ENCODE measurements around the gene ABHD17A.
A peak's percentile ranks its signal among the peaks of the same experiment; 100 is the strongest.

Gene ABHD17A

DNA sequence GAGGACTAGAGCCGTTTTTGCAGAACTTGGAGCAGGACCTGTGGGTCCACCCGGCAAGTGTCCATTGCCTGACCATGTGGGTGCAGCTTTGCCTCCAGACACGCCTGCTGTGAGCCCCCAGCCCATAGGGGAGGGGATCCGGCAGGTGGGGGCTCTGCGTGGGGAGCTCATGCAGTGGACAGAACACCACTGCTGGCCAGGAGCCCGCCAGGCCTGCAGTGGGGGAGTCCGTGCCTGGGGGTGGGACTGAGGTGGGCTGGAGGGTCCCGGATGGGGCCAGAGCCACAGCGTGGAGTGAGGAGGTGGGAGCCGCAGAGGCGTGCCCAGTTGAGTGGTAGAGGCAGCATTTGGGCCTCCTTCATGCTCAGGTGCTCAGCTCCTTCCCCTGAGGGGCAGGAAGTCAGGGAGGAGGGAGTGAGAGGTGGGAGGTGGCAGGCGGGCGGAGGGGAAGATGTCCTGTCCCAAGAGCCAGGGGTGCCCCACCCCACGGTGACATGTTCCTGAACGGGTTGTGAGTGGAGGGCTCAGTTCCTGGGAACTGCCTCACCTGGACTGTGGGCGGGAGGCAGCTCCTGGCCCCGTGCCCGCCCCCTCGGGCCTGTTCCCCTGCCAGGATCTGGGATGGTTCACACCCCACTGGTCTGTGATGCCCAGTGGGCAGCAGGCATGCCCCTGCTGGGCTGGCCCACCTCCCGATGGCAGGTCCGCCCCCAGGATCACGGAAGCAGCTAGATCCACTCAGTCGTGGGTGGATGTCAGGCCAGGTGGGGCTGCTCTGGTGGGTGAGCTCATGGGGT, 28.7 kb upstream of the ABHD17A start:
- Histone ChIP-seq H3K4me3 (ENCODE audit: low read depth, low read length) (no peak overlapping the region), H3K27ac (no peak overlapping the region), H3K36me3 (replicated peaks) (peaks cover 34% of the 10 kb centered on the region), H3K27me3 (replicated peaks) (no peaks in the 10 kb centered on the region)
- TF ChIP-seq CTCF (IDR thresholded peaks at IDR 0.05; ENCODE audit: low read depth, low read length, missing control alignments): no peak
- no peak for DNase-seq
- in situ Hi-C loops (cut with HindIII; ENCODE audit: low pct_ligation_motif_present, low sequenced_read_pairs): no loop called here

DNA sequence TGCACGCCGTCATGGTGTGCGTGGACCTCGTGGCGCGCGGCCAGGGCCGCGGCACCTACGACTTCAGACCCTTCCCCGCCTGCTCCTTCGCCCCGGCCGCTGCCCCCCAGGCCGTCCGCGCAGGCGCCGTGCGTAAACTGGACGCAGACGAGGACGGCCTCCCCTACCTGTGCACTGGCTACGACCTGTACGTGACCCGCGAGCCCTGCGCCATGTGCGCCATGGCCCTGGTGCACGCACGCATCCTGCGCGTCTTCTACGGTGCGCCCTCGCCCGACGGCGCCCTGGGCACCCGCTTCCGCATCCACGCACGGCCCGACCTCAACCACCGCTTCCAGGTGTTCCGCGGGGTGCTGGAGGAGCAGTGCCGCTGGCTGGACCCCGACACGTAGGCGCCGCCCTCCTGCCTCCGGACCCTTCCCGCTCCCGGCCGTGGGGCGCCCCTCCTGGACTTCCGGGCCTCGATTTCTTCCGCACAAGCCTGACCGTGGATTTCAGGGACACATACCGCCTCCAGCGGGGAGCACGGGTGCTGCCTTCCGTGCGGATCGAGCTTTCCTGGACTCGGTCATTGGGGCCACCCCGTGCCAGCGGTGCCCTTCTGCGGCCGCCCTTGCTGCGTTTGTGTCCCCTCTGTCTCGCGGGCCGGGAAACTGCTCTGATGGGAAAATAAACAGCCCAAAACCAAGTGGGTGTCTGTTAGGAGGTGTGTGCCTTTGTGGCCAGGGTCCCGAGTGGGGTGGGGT, 27.6 kb upstream of the ABHD17A start:
- DNase-seq: no peak
- H3K4me3 ChIP-seq (ENCODE audit: low read depth, low read length): no peak overlapping the region
- H3K27ac ChIP-seq: no peak overlapping the region
- H3K36me3 ChIP-seq (replicated peaks): peaks cover 26% of the 10 kb centered on the region
- in situ Hi-C loops (cut with HindIII; ENCODE audit: low pct_ligation_motif_present, low sequenced_read_pairs): no loop called here
- TF ChIP-seq CTCF (IDR thresholded peaks at IDR 0.05; ENCODE audit: low read depth, low read length, missing control alignments): no peak
- H3K27me3 ChIP-seq (replicated peaks): no peaks in the 10 kb centered on the region

GRCh38 chr19:1911995-1912394, 26.7 kb upstream of the ABHD17A start:
- no peak for TF ChIP-seq CTCF (IDR thresholded peaks at IDR 0.05; ENCODE audit: low read depth, low read length, missing control alignments)
- Histone ChIP-seq H3K4me3 (ENCODE audit: low read depth, low read length) (no peak overlapping the region), H3K36me3 (replicated peaks) (peaks cover 22% of the 10 kb centered on the region), H3K27ac (no peak overlapping the region), H3K27me3 (replicated peaks) (no peaks in the 10 kb centered on the region)
- DNase-seq: no peak
- in situ Hi-C loops (cut with HindIII; ENCODE audit: low pct_ligation_motif_present, low sequenced_read_pairs): no loop called here

DNA sequence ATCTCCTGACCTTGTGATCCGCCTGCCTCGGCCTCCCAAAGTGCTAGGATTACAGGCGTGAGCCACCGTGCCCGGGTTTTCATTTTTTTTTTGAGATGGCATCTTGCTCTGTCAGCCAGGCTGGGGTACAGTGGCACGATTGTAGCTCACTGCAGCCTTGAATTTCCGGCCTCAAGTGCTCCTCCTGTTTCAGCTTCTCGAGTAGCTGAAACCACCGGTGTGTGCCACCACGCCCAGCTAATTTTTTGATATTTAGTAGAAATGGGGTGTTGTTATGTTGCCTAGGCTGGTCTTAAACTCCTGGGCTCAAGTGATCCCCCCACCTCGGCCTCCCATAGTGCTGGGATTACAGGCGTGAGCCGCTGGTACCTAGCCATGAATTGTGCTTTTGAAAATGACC, 25.8 kb upstream of the ABHD17A start:
- H3K27ac ChIP-seq: no peak overlapping the region
- TF ChIP-seq CTCF (IDR thresholded peaks at IDR 0.05; ENCODE audit: low read depth, low read length, missing control alignments): no peak
- H3K36me3 ChIP-seq (replicated peaks): peaks cover 22% of the 10 kb centered on the region
- no peak for DNase-seq
- H3K4me3 ChIP-seq (ENCODE audit: low read depth, low read length): no peak overlapping the region
- H3K27me3 ChIP-seq (replicated peaks): no peaks in the 10 kb centered on the region
- in situ Hi-C loops (cut with HindIII; ENCODE audit: low pct_ligation_motif_present, low sequenced_read_pairs): no loop called here

GRCh38 chr19:1910177-1910576, 24.9 kb upstream of the ABHD17A start:
- in situ Hi-C loops (cut with HindIII; ENCODE audit: low pct_ligation_motif_present, low sequenced_read_pairs): no loop called here
- DNase-seq: peak; percentile 13
- no peak for TF ChIP-seq CTCF (IDR thresholded peaks at IDR 0.05; ENCODE audit: low read depth, low read length, missing control alignments)
- peaks cover 21% of the 10 kb centered on the region for H3K36me3 ChIP-seq (replicated peaks)
- H3K4me3 ChIP-seq (ENCODE audit: low read depth, low read length): no peak overlapping the region
- no peaks in the 10 kb centered on the region for H3K27me3 ChIP-seq (replicated peaks)
- no peak overlapping the region for H3K27ac ChIP-seq

All from brain microvascular endothelial cell (primary cell).